ENCODE results near the gene SCARB1.

- TF ChIP-seq NR2C2 (CRISPR knock-in tag; IDR thresholded peaks at IDR 0.05), result no peak
- TF ChIP-seq NR2C2 (tag; IDR thresholded peaks at IDR 0.05), result no peak
- no peak for TF ChIP-seq FOXP4 (CRISPR knock-in tag; IDR thresholded peaks at IDR 0.05; ENCODE audit: borderline replicate concordance)
- TF ChIP-seq, protein P1, sequence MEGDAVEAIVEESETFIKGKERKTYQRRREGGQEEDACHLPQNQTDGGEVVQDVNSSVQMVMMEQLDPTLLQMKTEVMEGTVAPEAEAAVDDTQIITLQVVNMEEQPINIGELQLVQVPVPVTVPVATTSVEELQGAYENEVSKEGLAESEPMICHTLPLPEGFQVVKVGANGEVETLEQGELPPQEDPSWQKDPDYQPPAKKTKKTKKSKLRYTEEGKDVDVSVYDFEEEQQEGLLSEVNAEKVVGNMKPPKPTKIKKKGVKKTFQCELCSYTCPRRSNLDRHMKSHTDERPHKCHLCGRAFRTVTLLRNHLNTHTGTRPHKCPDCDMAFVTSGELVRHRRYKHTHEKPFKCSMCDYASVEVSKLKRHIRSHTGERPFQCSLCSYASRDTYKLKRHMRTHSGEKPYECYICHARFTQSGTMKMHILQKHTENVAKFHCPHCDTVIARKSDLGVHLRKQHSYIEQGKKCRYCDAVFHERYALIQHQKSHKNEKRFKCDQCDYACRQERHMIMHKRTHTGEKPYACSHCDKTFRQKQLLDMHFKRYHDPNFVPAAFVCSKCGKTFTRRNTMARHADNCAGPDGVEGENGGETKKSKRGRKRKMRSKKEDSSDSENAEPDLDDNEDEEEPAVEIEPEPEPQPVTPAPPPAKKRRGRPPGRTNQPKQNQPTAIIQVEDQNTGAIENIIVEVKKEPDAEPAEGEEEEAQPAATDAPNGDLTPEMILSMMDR (IDR thresholded peaks at IDR 0.05 in 2 of 3, conservative IDR thresholded peaks at IDR 0.05 in 1 of 3; ENCODE audit: insufficient read depth in 2 of 3, low read depth in 1 of 3, low read length in 3 of 3), result peak; percentile 13 to 47 (median 36); a peak in 4 of 6 replicates
- TF ChIP-seq ZC3H4 (CRISPR knock-in tag; IDR thresholded peaks at IDR 0.05; ENCODE audit: borderline replicate concordance), result no peak
These were observed 7.4 kb downstream of the SCARB1 start for GRCh38 chr12:124856132-124856841.
